Measurements from ENCODE around the gene ZNF697. TPM values are rescaled to one million over a fixed set of nuclear protein-coding genes. Genes with fewer than 3 reads are reported as not detected.

Gene ZNF697
- total RNA-seq, 1 experiment from 2014 or later, result 4.1 TPM

GRCh38 chr1:119662034-119662437 is 14.0 kb upstream of the ZNF697 start:
- Histone ChIP-seq H3F3A (ENCODE audit: insufficient read depth, low read depth) (peaks cover 8% of the 10 kb centered on the region), H3K4me2 (no peak overlapping the region), H2AFZ (no peak overlapping the region), H3K9me2 (ENCODE audit: insufficient read depth) (no peaks in the 10 kb centered on the region), H3K79me2 (ENCODE audit: low read depth) (no peaks in the 10 kb centered on the region), H4K20me1 (ENCODE audit: insufficient read depth) (no peaks in the 10 kb centered on the region), H3K9me3 (ENCODE audit: insufficient read depth, low read depth) (no peaks in the 10 kb centered on the region), H3K27ac (no peak overlapping the region), H3K4me1 (replicated peaks; ENCODE audit: insufficient read depth) (peaks cover 19% of the 10 kb centered on the region), H3K27me3 (ENCODE audit: insufficient read depth, low read depth) (no peaks in the 10 kb centered on the region), H3K36me3 (ENCODE audit: low read depth) (no peaks in the 10 kb centered on the region), H3K4me3 (no peak overlapping the region)
- no TSS peak for BruUV-seq (replicated peaks)
- intact Hi-C loops (cut with micrococcal nuclease; ENCODE audit: unreplicated experiment), result no loop called here
- TF ChIP-seq CTCF (conservative IDR thresholded peaks at IDR 0.05), result no peak
- no peak for TF ChIP-seq EZH2 (IDR thresholded peaks at IDR 0.05; ENCODE audit: low read depth)
- CTCF ChIA-PET, result no interaction called here
- POLR2A ChIA-PET (ENCODE audit: unreplicated experiment), result interaction anchor here (0.7 kb wide), 1 partner anchor 14 kb away, joined by 12 read pairs; the partner anchor contains the start of gene ZNF697
- DNase-seq, result no peak

GRCh38 chr1:119660253-119661083 is 12.4 kb upstream of the ZNF697 start:
- Histone ChIP-seq H3F3A (ENCODE audit: insufficient read depth, low read depth) (peaks cover 8% of the 10 kb centered on the region), H3K27ac (peak overlapping the region; percentile 39), H3K36me3 (ENCODE audit: low read depth) (no peaks in the 10 kb centered on the region), H3K4me3 (no peak overlapping the region), H3K9me2 (ENCODE audit: insufficient read depth) (no peaks in the 10 kb centered on the region), H3K4me1 (replicated peaks; ENCODE audit: insufficient read depth) (peaks cover 19% of the 10 kb centered on the region), H3K9me3 (ENCODE audit: insufficient read depth, low read depth) (no peaks in the 10 kb centered on the region), H2AFZ (peak overlapping the region; percentile 23), H4K20me1 (ENCODE audit: insufficient read depth) (no peaks in the 10 kb centered on the region), H3K27me3 (ENCODE audit: insufficient read depth, low read depth) (no peaks in the 10 kb centered on the region), H3K79me2 (ENCODE audit: low read depth) (no peaks in the 10 kb centered on the region), H3K4me2 (peak overlapping the region; percentile 54)
- ChIA-PET CTCF (interaction anchor here (0.6 to 1.5 kb wide), 4 partner anchors 13 to 312 kb away, joined by 3 to 9 read pairs (median 4); partner anchors contain the start of gene ZNF697), POLR2A (ENCODE audit: unreplicated experiment) (interaction anchor here (0.6 to 1.0 kb wide), 4 partner anchors 12 to 1586 kb away, joined by 3 to 5 read pairs (median 3); partner anchors contain the start of gene ZNF697)
- BruUV-seq (replicated peaks), result no TSS peak
- intact Hi-C loops (cut with micrococcal nuclease; ENCODE audit: unreplicated experiment), result no loop called here
- TF ChIP-seq CTCF (conservative IDR thresholded peaks at IDR 0.05), result no peak
- TF ChIP-seq EZH2 (IDR thresholded peaks at IDR 0.05; ENCODE audit: low read depth), result no peak
- DNase-seq, result peak in 1 of 2 experiments; percentile 76

DNA sequence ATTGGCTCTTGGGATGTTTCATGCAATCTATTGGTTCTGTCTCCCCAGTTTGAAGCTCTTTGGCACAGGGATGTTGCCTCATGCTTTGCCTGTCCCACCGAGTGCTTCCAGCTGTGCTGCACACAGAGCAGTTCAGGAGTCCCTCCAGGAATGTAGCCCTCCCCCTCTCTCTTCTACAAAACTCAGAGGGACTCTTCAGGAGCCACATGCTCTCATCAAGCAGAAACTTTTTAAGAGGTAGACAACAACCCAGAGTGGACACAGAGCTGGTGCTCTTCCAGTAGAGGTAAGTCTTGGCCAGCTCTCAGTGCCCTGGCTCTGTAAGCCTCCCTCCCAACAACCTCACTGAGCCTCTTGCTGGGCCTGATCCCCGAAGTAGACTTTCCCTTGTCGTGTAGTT is 11.6 kb upstream of the ZNF697 start:
- intact Hi-C loops (cut with micrococcal nuclease; ENCODE audit: unreplicated experiment), result no loop called here
- Histone ChIP-seq H3K79me2 (ENCODE audit: low read depth) (no peaks in the 10 kb centered on the region), H3K4me3 (no peak overlapping the region), H3K4me1 (replicated peaks; ENCODE audit: insufficient read depth) (peaks cover 19% of the 10 kb centered on the region), H3K9me2 (ENCODE audit: insufficient read depth) (no peaks in the 10 kb centered on the region), H3K36me3 (ENCODE audit: low read depth) (no peaks in the 10 kb centered on the region), H4K20me1 (ENCODE audit: insufficient read depth) (no peaks in the 10 kb centered on the region), H3F3A (ENCODE audit: insufficient read depth, low read depth) (peaks cover 8% of the 10 kb centered on the region), H3K4me2 (peak overlapping the region; percentile 54), H3K9me3 (ENCODE audit: insufficient read depth, low read depth) (no peaks in the 10 kb centered on the region), H3K27me3 (ENCODE audit: insufficient read depth, low read depth) (no peaks in the 10 kb centered on the region), H3K27ac (0 out of 2 replicates have a peak overlapping the region, but pooled peaks have one; percentile 39), H2AFZ (peak overlapping the region; percentile 23)
- DNase-seq, result no peak
- TF ChIP-seq EZH2 (IDR thresholded peaks at IDR 0.05; ENCODE audit: low read depth) (no peak), CTCF (conservative IDR thresholded peaks at IDR 0.05) (no peak)
- BruUV-seq (replicated peaks), result no TSS peak
- CTCF ChIA-PET, result interaction anchor here (0.8 to 1.5 kb wide), 2 partner anchors 15 to 46 kb away, joined by 3 to 9 read pairs; no protein-coding TSS in a partner anchor
- POLR2A ChIA-PET (ENCODE audit: unreplicated experiment), result interaction anchor here (0.6 kb wide), 1 partner anchor 53 kb away, joined by 3 read pairs; no protein-coding TSS in a partner anchor
